K562 (cell line): ENCODE measurements around the gene TNFRSF19. TPM values are rescaled to one million over a fixed set of nuclear protein-coding genes. Genes with fewer than 3 reads are reported as not detected.

Experiments
- ATAC-seq: fragments of 200-7000 bp; cut with Tn5 transposase; 3 replicates; pipeline ENCODE4 v1.9.1; 2020; ENCODE audit warnings: moderate library complexity
- BruUV-seq: library from RNA; stranded (reverse); fragments of 400-500 nt; replicated peaks from 2 replicates; lab custom pipeline; 2021; lab: Mats Ljungman, UMichigan
- CTCF ChIA-PET: fragments of 300-600 bp; formaldehyde crosslinking; extraction: SDS; loops from one replicate; lab custom pipeline; 2021; ENCODE audit warnings: low intra/inter-chr PET ratio; lab: Yijun Ruan, JAX
- POLR2A ChIA-PET: fragments of 300-600, 350-650 bp; sonication (Branson Sonifier 250); formaldehyde crosslinking; extraction: SDS; loops from one replicate; lab custom pipeline; 2021; ENCODE audit warnings: antibody characterized with exemption, inconsistent platforms; lab: Yijun Ruan, JAX
- DNase-seq, 4 experiments: peaks; one replicate each; pipeline versions ENCODE4 v3.0.0 to v3.0.0-alpha.2; 2011 to 2018; ENCODE audit warnings: low spot score in 3 of 4, mixed read lengths in 3 of 4; ENCODE audit errors: extremely low read depth in 1 of 4
- FAIRE-seq: peaks from 2 replicates; lab custom pipeline; 2011; peaks lifted over from hg19 to GRCh38; lab: Jason Lieb, UNC
- H2AFZ ChIP-seq: 2 replicates; pipeline ENCODE4 v1.6.0; 2011; ENCODE audit warnings: low read depth, low read length, control low read depth, inconsistent platforms
- H3K27ac ChIP-seq: fragments of 200-600 bp; 3 replicates; pipeline ENCODE4 v1.8.0; 2011; ENCODE audit warnings: low read depth, mild to moderate bottlenecking, control low read depth, inconsistent platforms, low read length, moderate library complexity, mixed read lengths; ENCODE audit errors: extremely low read depth
- H3K27me3 ChIP-seq, 2 experiments: fragments of 300-600 bp in 1 of 2; 2 replicates in 1 of 2; 3 replicates in 1 of 2; pipeline versions ENCODE4 v1.6.0 to v1.8.0; 2011; ENCODE audit warnings: inconsistent platforms in 2 of 2, low read length in 2 of 2, mild to moderate bottlenecking in 1 of 2, mixed read lengths in 1 of 2, moderate library complexity in 1 of 2; ENCODE audit not compliant: control insufficient read depth in 2 of 2, insufficient read depth in 2 of 2
- H3K36me3 ChIP-seq: fragments of 300-600 bp; 3 replicates; pipeline ENCODE4 v1.8.0; 2011; ENCODE audit warnings: mild to moderate bottlenecking, low read length, inconsistent platforms; ENCODE audit not compliant: control insufficient read depth, insufficient read depth
- H3K4me1 ChIP-seq, 2 experiments: fragments of 200-600 bp in 1 of 2; replicated peaks in 1 of 2; 2 replicates in 1 of 2; 3 replicates in 1 of 2; pipeline versions ENCODE4 v1.5.1 to v1.8.0; 2011; ENCODE audit warnings: inconsistent platforms in 2 of 2, low read length in 2 of 2, mild to moderate bottlenecking in 1 of 2, mixed read lengths in 1 of 2, moderate library complexity in 1 of 2; ENCODE audit not compliant: control insufficient read depth in 2 of 2, insufficient read depth in 2 of 2
- H3K4me2 ChIP-seq: 2 replicates; pipeline ENCODE4 v1.6.1; 2011; ENCODE audit warnings: low read length, control low read depth, inconsistent platforms, mixed read lengths; ENCODE audit not compliant: insufficient read depth
- H3K4me3 ChIP-seq: fragments of 200-600 bp; sonication (generic), shearing (Covaris generic); 2 replicates; pipeline ENCODE4 v1.5.1; 2016; ENCODE audit warnings: control low read depth, inconsistent platforms
- H3K79me2 ChIP-seq: fragments of 200-600 bp; 3 replicates; pipeline ENCODE4 v1.8.0; 2011; ENCODE audit warnings: low read length, inconsistent platforms; ENCODE audit not compliant: control insufficient read depth, insufficient read depth
- H3K9ac ChIP-seq, 2 experiments: 2 replicates each; pipeline versions ENCODE4 v1.6.0 to v1.6.1; 2011; ENCODE audit warnings: low read depth in 2 of 2, low read length in 2 of 2, control low read depth in 1 of 2, inconsistent platforms in 1 of 2, mild to moderate bottlenecking in 1 of 2, mixed read lengths in 1 of 2; ENCODE audit not compliant: insufficient read depth in 1 of 2
- H3K9me1 ChIP-seq: one replicate; pipeline ENCODE4 v1.6.0; 2011; ENCODE audit warnings: inconsistent platforms, mild to moderate bottlenecking, low read length, moderate library complexity; ENCODE audit not compliant: control insufficient read depth, insufficient read depth
- H3K9me3 ChIP-seq: replicated peaks from 2 replicates; pipeline ENCODE4 v1.5.1; 2011; ENCODE audit warnings: low read depth, low read length, inconsistent platforms; ENCODE audit not compliant: control insufficient read depth, insufficient read depth
- H4K20me1 ChIP-seq: replicated peaks from 2 replicates; pipeline ENCODE4 v1.6.1; 2011; ENCODE audit warnings: low read length, inconsistent platforms, mixed read lengths; ENCODE audit not compliant: control insufficient read depth, insufficient read depth
- C11orf30 ChIP-seq: fragments of 450-650 bp; IDR thresholded peaks from 2 replicates; pipeline ENCODE4 v1.6.1; 2016; ENCODE audit warnings: low read depth, mild to moderate bottlenecking
- E2F8 ChIP-seq: fragments of 450-650 bp; IDR thresholded peaks from 2 replicates; pipeline ENCODE4 v1.7.1; 2018; ENCODE audit warnings: mild to moderate bottlenecking, low read depth; ENCODE audit not compliant: partially characterized antibody
- ELF2 ChIP-seq: fragments of 250-450 bp; sonication (Bioruptor Pico); IDR thresholded peaks from 2 replicates; pipeline ENCODE4 v1.5.0; 2021; ENCODE audit warnings: mild to moderate bottlenecking
- ERF ChIP-seq: fragments of 450-650 bp; formaldehyde crosslinking; IDR thresholded peaks from 2 replicates; pipeline ENCODE4 v1.4.0; 2020; ENCODE audit warnings: mild to moderate bottlenecking, mixed read lengths
- GTF2E2 ChIP-seq: fragments of 200-800 bp; sonication (Bioruptor generic); IDR thresholded peaks from 2 replicates; pipeline ENCODE4 v1.6.1; 2016; ENCODE audit warnings: missing genetic modification characterization, missing compliant biosample characterization
- MBD2 ChIP-seq: sonication (generic); IDR thresholded peaks from 2 replicates; pipeline ENCODE4 v1.6.1; 2016; ENCODE audit warnings: low read depth, borderline replicate concordance
- MED1 ChIP-seq: sonication (generic); formaldehyde crosslinking; IDR thresholded peaks from 2 replicates; pipeline ENCODE4 v1.8.1; 2023; ENCODE audit warnings: missing genetic modification reagents, borderline replicate concordance
- NFATC3 ChIP-seq: fragments of 450-650 bp; IDR thresholded peaks from 2 replicates; pipeline ENCODE4 v1.6.1; 2017; ENCODE audit warnings: mild to moderate bottlenecking
- PHF8 ChIP-seq: fragments of 200-600 bp; sonication (generic); IDR thresholded peaks from 2 replicates; pipeline ENCODE4 v1.6.1; 2012; ENCODE audit warnings: mixed run types, mild to moderate bottlenecking, inconsistent platforms, low read length, moderate library complexity, borderline replicate concordance
- PURB ChIP-seq: sonication (generic); formaldehyde crosslinking; IDR thresholded peaks from 2 replicates; pipeline ENCODE4 v1.9.0; 2021; ENCODE audit warnings: low read depth, mild to moderate bottlenecking, missing genetic modification reagents
- SMARCA5 ChIP-seq: fragments of 450-650 bp; IDR thresholded peaks from 2 replicates; pipeline ENCODE4 v1.6.1; 2016
- SNIP1 ChIP-seq: fragments of 450-650 bp; IDR thresholded peaks from 2 replicates; pipeline ENCODE4 v1.7.1; 2017; ENCODE audit warnings: low read depth, mild to moderate bottlenecking
- THAP12 ChIP-seq: fragments of 250-450 bp; sonication (Bioruptor Pico); IDR thresholded peaks from 2 replicates; pipeline ENCODE4 v1.9.0; 2021; ENCODE audit warnings: mild to moderate bottlenecking, inconsistent platforms
- THRA ChIP-seq: fragments of 450-650 bp; IDR thresholded peaks from 2 replicates; pipeline ENCODE4 v1.6.1; 2017; ENCODE audit warnings: mild to moderate bottlenecking, moderate library complexity
- ZKSCAN3 ChIP-seq: fragments of 250-450 bp; sonication (Bioruptor Pico); IDR thresholded peaks from 2 replicates; pipeline ENCODE4 v1.4.0; 2020
- ZNF280A ChIP-seq: fragments of 450-650 bp; IDR thresholded peaks from 2 replicates; pipeline ENCODE4 v1.6.1; 2018; ENCODE audit warnings: mild to moderate bottlenecking, low read depth; ENCODE audit not compliant: partially characterized antibody
- ZNF717 ChIP-seq: fragments of 250-450 bp; sonication (Bioruptor Pico); IDR thresholded peaks from 2 replicates; pipeline ENCODE4 v1.5.0; 2021
- ZNF780A ChIP-seq: fragments of 250-450 bp; sonication (Bioruptor Pico); IDR thresholded peaks from 2 replicates; pipeline ENCODE4 v1.5.0; 2021; ENCODE audit warnings: mild to moderate bottlenecking
- WGBS: fragments of 100-300 bp; shearing (Covaris generic); methylation state at CpG from one replicate; pipeline ENCODE4 v1.1.6; 2016; ENCODE audit warnings: low coverage, mixed read lengths; ENCODE audit not compliant: insufficient coverage; ENCODE audit errors: missing lambda C conversion rate; 5-methylcytosine and 5-hydroxymethylcytosine counted together
- in situ Hi-C: fragments of 300-500 bp; cut with MboI; formaldehyde crosslinking; loops from 4 replicates; pipeline ENCODE4 v1.15.0; 2018; ENCODE audit warnings: inconsistent platforms, mixed read lengths
- intact Hi-C: fragments of 100-400 bp; cut with micrococcal nuclease; formaldehyde crosslinking; loops from 2 replicates; pipeline ENCODE4 v1.14.2; 2022
- polyA plus RNA-seq, 8 experiments: library from polyadenylated mRNA; depleted of rRNA in 4 of 8; stranded (reverse) in 5 of 8; unstranded in 3 of 8; fragments of >200 nt; fragmentation: Nextera tagmentation in 2 of 8; fragmentation: Illumina TruSeq in 1 of 8; extraction: Ambion mirVana in 2 of 8; extraction: Trizol in 1 of 8; gene quantifications; 2 replicates each; pipeline versions ENCODE4 v1.2.1 to v1.2.3, GENCODE V29; 2011 to 2014; ENCODE audit warnings: inconsistent platforms in 1 of 8, missing spikeins in 1 of 8
- total RNA-seq, 7 experiments: library from RNA; depleted of rRNA in 6 of 7; stranded (reverse); fragments of >200 nt in 6 of 7; fragmentation: Illumina TruSeq in 2 of 7; extraction: Trizol in 2 of 7; gene quantifications; 2 replicates each; pipeline versions ENCODE4 v1.2.1 to v1.2.3, GENCODE V29; 2011 to 2021; ENCODE audit warnings: low replicate concordance in 1 of 7

Gene TNFRSF19
- total and polyA plus RNA-seq, 9 of the 15 experiments (the other 6 are each of a cell fraction or from before 2014, with no cell fraction given) = 0.01 to 0.07 TPM; not detected in 7

- H3K4me3 ChIP-seq = no peak overlapping the region
- DNase-seq = no peak
- CTCF ChIA-PET = no interaction called here
- 0% methylated on average over 1 of the region's 1 CpG for WGBS
- H3K79me2 ChIP-seq = no peaks in the 10 kb centered on the region
- H3K9ac ChIP-seq = no peak overlapping the region
- intact Hi-C loops (no loop called here), in situ Hi-C loops (no loop called here)
- no peaks in the 10 kb centered on the region for H3K27me3 ChIP-seq
- no peak overlapping the region for H3K27ac ChIP-seq
- H3K36me3 ChIP-seq = no peaks in the 10 kb centered on the region
- BruUV-seq = no TSS peak
- no peaks in the 10 kb centered on the region for H3K9me3 ChIP-seq
- FAIRE-seq = no peak
- no peaks in the 10 kb centered on the region for H4K20me1 ChIP-seq
- ATAC-seq = no peak
- POLR2A ChIA-PET = no interaction called here
- H3K4me2 ChIP-seq = no peak overlapping the region
- no peaks in the 10 kb centered on the region for H3K4me1 ChIP-seq
- no peak overlapping the region for H2AFZ ChIP-seq
- H3K9me1 ChIP-seq = no peaks in the 10 kb centered on the region
- TF ChIP-seq THRA (no peak), ELF2 (CRISPR knock-in tag) (no peak), C11orf30 (no peak), SNIP1 (no peak), SMARCA5 (no peak), NFATC3 (no peak), ZNF280A (no peak), THAP12 (CRISPR knock-in tag) (no peak), PHF8 (no peak), E2F8 (no peak), PURB (CRISPR knock-in tag) (no peak), GTF2E2 (tag) (no peak), ZKSCAN3 (no peak), MBD2 (no peak), ERF (CRISPR knock-in tag) (no peak), ZNF780A (CRISPR knock-in tag) (no peak), MED1 (CRISPR knock-in tag) (no peak), ZNF717 (CRISPR knock-in tag) (no peak)
Measured at GRCh38 chr13:23598369-23598768, 28.2 kb downstream of the TNFRSF19 start.
